OCI-LY7 (cell line): ENCODE measurements around the gene B3GNT9.

Experiments used
- EZH2phosphoT487 ChIP-seq: fragments of 200-600 bp; sonication (generic); IDR thresholded peaks from 2 replicates; pipeline ENCODE4 v1.6.1; 2018; ENCODE audit warnings: low read depth, borderline replicate concordance, mild to moderate bottlenecking, mixed run types, antibody characterized with exemption, low read length, moderate library complexity, mixed read lengths
- TF ChIP-seq, protein P1 (sequence below): fragments of 200-600 bp; sonication (generic); conservative IDR thresholded peaks from 2 replicates; pipeline ENCODE4 v1.5.1; 2014; ENCODE audit warnings: mild to moderate bottlenecking, antibody characterized with exemption, low read length, moderate library complexity, mixed read lengths

- TF ChIP-seq, protein P1, sequence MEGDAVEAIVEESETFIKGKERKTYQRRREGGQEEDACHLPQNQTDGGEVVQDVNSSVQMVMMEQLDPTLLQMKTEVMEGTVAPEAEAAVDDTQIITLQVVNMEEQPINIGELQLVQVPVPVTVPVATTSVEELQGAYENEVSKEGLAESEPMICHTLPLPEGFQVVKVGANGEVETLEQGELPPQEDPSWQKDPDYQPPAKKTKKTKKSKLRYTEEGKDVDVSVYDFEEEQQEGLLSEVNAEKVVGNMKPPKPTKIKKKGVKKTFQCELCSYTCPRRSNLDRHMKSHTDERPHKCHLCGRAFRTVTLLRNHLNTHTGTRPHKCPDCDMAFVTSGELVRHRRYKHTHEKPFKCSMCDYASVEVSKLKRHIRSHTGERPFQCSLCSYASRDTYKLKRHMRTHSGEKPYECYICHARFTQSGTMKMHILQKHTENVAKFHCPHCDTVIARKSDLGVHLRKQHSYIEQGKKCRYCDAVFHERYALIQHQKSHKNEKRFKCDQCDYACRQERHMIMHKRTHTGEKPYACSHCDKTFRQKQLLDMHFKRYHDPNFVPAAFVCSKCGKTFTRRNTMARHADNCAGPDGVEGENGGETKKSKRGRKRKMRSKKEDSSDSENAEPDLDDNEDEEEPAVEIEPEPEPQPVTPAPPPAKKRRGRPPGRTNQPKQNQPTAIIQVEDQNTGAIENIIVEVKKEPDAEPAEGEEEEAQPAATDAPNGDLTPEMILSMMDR = no peak
- TF ChIP-seq EZH2phosphoT487 = no peak
Observed at GRCh38 chr16:67176662-67177061, 25.9 kb upstream of the B3GNT9 start.
